Heart left ventricle (tissue), 16 donors: ENCODE data around the gene NAA20. TPM values are rescaled to one million over a fixed set of nuclear protein-coding genes. Genes with fewer than 3 reads are reported as not detected.

Experiments used
- ATAC-seq, 4 donors: fragments of 200-7000 bp; cut with Tn5 transposase; one replicate each; pipeline ENCODE4 v1.9.1; 2020 to 2022; ENCODE audit warnings: moderate library complexity in 4 of 4, mild to moderate bottlenecking in 3 of 4, moderate number of reproducible peaks in 1 of 4
- DNase-seq, 5 donors: peaks; one replicate each; pipeline ENCODE4 v3.0.0-alpha.2; 2020
- H3K27ac ChIP-seq, 12 donors: fragments of 200-600 bp; sonication (generic) in 4 of 12; one replicate each; pipeline versions ENCODE4 v1.5.0 to v1.8.0; 2016 to 2022; ENCODE audit warnings: mild to moderate bottlenecking in 2 of 12
- H3K27me3 ChIP-seq, 9 donors: fragments of 200-600 bp; sonication (generic) in 2 of 9; one replicate each; pipeline versions ENCODE4 v1.5.1 to v1.8.0; 2016 to 2022; ENCODE audit warnings: mild to moderate bottlenecking in 3 of 9
- H3K36me3 ChIP-seq, 9 donors: fragments of 200-600 bp; sonication (generic) in 2 of 9; one replicate each; pipeline versions ENCODE4 v1.5.0 to v1.8.0; 2018 to 2022; ENCODE audit warnings: mild to moderate bottlenecking in 2 of 9
- H3K4me1 ChIP-seq, 12 donors: fragments of 200-600 bp; sonication (generic) in 4 of 12; one replicate each; pipeline versions ENCODE4 v1.5.0 to v1.8.0; 2016 to 2022; ENCODE audit warnings: mild to moderate bottlenecking in 3 of 12
- H3K4me3 ChIP-seq, 12 donors: fragments of 200-600 bp; sonication (generic) in 4 of 12; one replicate each; pipeline versions ENCODE4 v1.5.0 to v1.8.0; 2017 to 2022; ENCODE audit warnings: mild to moderate bottlenecking in 9 of 12, moderate library complexity in 4 of 12
- H3K9me3 ChIP-seq, 12 donors: fragments of 200-600 bp; sonication (generic) in 4 of 12; one replicate each; pipeline versions ENCODE4 v1.5.0 to v1.8.0; 2016 to 2022; ENCODE audit warnings: mild to moderate bottlenecking in 1 of 12
- POLR2A ChIP-seq, 2 donors: fragments of 450-650 bp; IDR thresholded peaks; one replicate each; pipeline ENCODE4 v1.6.1; 2017; ENCODE audit warnings: antibody characterized with exemption in 2 of 2, mild to moderate bottlenecking in 2 of 2, moderate library complexity in 2 of 2
- WGBS, 4 donors: extraction: QIAGEN DNeasy Blood & Tissue Kit in 2 of 4; methylation state at CpG; one replicate each; pipeline versions ENCODE4 v1.1.5 to v1.1.7; 2013 to 2018; 5-methylcytosine and 5-hydroxymethylcytosine counted together
- intact Hi-C, 10 donors: fragments of 100-400 bp; cut with DNase I; formaldehyde crosslinking; loops; one replicate each; pipeline versions ENCODE4 v1.11.1 to v1.14.2; 2022
- polyA plus RNA-seq, 2 donors: library from polyadenylated mRNA; stranded (reverse); fragments of 200-250 nt; gene quantifications; one replicate each; pipeline ENCODE4 v1.2.3, GENCODE V29; 2013
- total RNA-seq, 9 donors: library from RNA; depleted of rRNA in 2 of 9; stranded (reverse); fragments of >200 nt in 2 of 9; fragmentation: NEBNext Ultra II Directional in 3 of 9; extraction: Animal tissue kit (Norgen Biotek cat#: 25700) in 3 of 9; gene quantifications; one replicate each; pipeline versions ENCODE4 v1.1.0 to v1.2.4, GENCODE V29; 2016 to 2023
- TF ChIP-seq, protein P1 (sequence below), 12 donors: fragments of 200-600 bp; sonication (generic) in 4 of 12; IDR thresholded peaks; one replicate each; pipeline versions ENCODE4 v1.5.0 to v1.8.0; 2018 to 2022; ENCODE audit warnings: antibody characterized with exemption in 12 of 12, mild to moderate bottlenecking in 5 of 12
- donor health status: ischemic (EF 13 %, LVEDD 7.1; RV severe dilation, severe dysfunction).
- donor health status: healthy with polysubstance abuse.
- donor health status: DM: no; HTN: yes; CAD: no.
- donor health status: DM: no; HTN: no; CAD: no.
- donor health status: ischemic (EF 25% LVEDD 6.9; RV normal size, moderate dysfunction).
- donor health status: ischemic (EF 25% LVEDD 5.7; RV mildly dilated, moderate dysfunction).
- donor health status: healthy.
- donor health status: DM: yes; HTN: yes; CAD: no.
- donor health status: ischemic (EF 35%, LVEDD 5.7; RV mildly dilated, moderate dysfunction).
- donor health status: nonischemic (EF 11% LVEDD 7.7; RV severe dilation, severe dysfunction).
- donor health status: DM: yes; HTN: yes; CAD: no.
- donor health status: PGD.
- donor health status: ischemic (EF 29% LVEDD 5.4; RV normal size, mild dysfunction).
- donor health status: nonischemic (EF 23%, LVEDD 6.1; RV moderate dilation, normal function).

The NAA20 gene
- total and polyA plus RNA-seq, 11 donors = 36.0 to 130 (median 59.7) TPM

- peaks cover 16 to 98% (median 86%) of the 10 kb centered on the region in 12 donors for H3K4me1 ChIP-seq
- intact Hi-C loops = loop anchor here in 4 of 10 donors (5.0 kb wide), 6 partner anchors 36 to 216 kb away; no protein-coding TSS in a partner anchor
- no peak for TF ChIP-seq POLR2A (IDR thresholded peaks at IDR 0.05)
- TF ChIP-seq, protein P1, sequence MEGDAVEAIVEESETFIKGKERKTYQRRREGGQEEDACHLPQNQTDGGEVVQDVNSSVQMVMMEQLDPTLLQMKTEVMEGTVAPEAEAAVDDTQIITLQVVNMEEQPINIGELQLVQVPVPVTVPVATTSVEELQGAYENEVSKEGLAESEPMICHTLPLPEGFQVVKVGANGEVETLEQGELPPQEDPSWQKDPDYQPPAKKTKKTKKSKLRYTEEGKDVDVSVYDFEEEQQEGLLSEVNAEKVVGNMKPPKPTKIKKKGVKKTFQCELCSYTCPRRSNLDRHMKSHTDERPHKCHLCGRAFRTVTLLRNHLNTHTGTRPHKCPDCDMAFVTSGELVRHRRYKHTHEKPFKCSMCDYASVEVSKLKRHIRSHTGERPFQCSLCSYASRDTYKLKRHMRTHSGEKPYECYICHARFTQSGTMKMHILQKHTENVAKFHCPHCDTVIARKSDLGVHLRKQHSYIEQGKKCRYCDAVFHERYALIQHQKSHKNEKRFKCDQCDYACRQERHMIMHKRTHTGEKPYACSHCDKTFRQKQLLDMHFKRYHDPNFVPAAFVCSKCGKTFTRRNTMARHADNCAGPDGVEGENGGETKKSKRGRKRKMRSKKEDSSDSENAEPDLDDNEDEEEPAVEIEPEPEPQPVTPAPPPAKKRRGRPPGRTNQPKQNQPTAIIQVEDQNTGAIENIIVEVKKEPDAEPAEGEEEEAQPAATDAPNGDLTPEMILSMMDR (IDR thresholded peaks at IDR 0.05) = no peak
- ATAC-seq (peak in 3 of 4 donors; percentile 23 to 46 (median 36)), DNase-seq (peak in 4 of 5 donors; percentile 57 to 81 (median 64))
- peak overlapping the region in 6 of 12 donors; percentile 61 to 79 (median 66) for H3K4me3 ChIP-seq
- peak overlapping the region in 11 of 12 donors; percentile 90 to 96 (median 94) for H3K27ac ChIP-seq
- H3K36me3 ChIP-seq = peaks cover 0 to 52% (median 18%) of the 10 kb centered on the region in 9 donors
- no peaks in the 10 kb centered on the region for H3K27me3 ChIP-seq
- WGBS, 4 donors = 44 to 52% (median 49%) methylated on average over 6 of the region's 6 CpGs
- H3K9me3 ChIP-seq = no peaks in the 10 kb centered on the region
Measured at GRCh38 chr20:19978511-19979210, 38.5 kb upstream of the NAA20 start.

DNA sequence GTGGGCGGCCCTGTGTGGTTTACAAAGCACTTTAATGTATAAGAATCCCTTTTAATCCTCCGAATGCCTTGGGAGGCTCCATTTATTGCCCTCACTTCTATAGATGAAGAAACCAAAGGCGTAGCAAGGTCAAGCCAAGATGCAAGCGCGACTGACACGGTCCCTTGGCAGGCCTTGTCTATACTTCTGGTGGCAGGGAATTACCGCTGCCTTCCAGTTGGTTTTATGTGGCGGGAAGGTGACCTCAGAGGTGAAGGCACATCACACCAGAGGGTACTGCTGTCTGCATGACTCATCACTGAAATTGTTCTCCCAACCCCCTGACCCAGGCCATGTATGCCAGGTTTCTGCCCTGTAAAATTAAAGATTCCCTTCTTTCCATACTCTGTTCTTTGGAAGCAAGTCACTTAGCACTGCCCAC is 36.1 kb upstream of the NAA20 start:
- ATAC-seq = peak in 3 of 4 donors; percentile 18 to 48 (median 35)
- TF ChIP-seq, protein P1 (IDR thresholded peaks at IDR 0.05) = no peak
- no peak for TF ChIP-seq POLR2A (IDR thresholded peaks at IDR 0.05)
- WGBS, 4 donors = 55 to 69% (median 68%) methylated on average over 8 of the region's 8 CpGs
- peak in 1 of 5 donors; percentile 50 for DNase-seq
- intact Hi-C loops = loop anchor here in 1 of 10 donors (5.0 kb wide), 1 partner anchor 34 kb away; no protein-coding TSS in a partner anchor
- H3K4me3 ChIP-seq = no peak overlapping the region
- H3K27me3 ChIP-seq = no peaks in the 10 kb centered on the region
- H3K9me3 ChIP-seq = no peaks in the 10 kb centered on the region
- H3K27ac ChIP-seq = peak overlapping the region in 10 of 12 donors; percentile 22 to 96 (median 58)
- H3K4me1 ChIP-seq = peaks cover 10 to 99% (median 94%) of the 10 kb centered on the region in 12 donors
- peaks cover 0 to 55% (median 18%) of the 10 kb centered on the region in 9 donors for H3K36me3 ChIP-seq

- TF ChIP-seq, protein P1 (IDR thresholded peaks at IDR 0.05) = no peak
- TF ChIP-seq POLR2A (IDR thresholded peaks at IDR 0.05) = no peak
- 15 to 29% (median 18%) methylated on average over 6 of the region's 6 CpGs for WGBS, 4 donors
- H3K36me3 ChIP-seq = peaks cover 0 to 57% (median 23%) of the 10 kb centered on the region in 9 donors
- DNase-seq (no peak), ATAC-seq (peak in 2 of 4 donors; percentile 47 to 60)
- peak overlapping the region in 7 of 12 donors; percentile 9 to 75 (median 20) for H3K27ac ChIP-seq
- H3K4me3 ChIP-seq = no peak overlapping the region
- H3K9me3 ChIP-seq = no peaks in the 10 kb centered on the region
- H3K4me1 ChIP-seq = peaks cover 5 to 96% (median 86%) of the 10 kb centered on the region in 12 donors
- no peaks in the 10 kb centered on the region for H3K27me3 ChIP-seq
- intact Hi-C loops = no loop called here
Measured at GRCh38 chr20:19986419-19986818, 30.7 kb upstream of the NAA20 start.

DNA sequence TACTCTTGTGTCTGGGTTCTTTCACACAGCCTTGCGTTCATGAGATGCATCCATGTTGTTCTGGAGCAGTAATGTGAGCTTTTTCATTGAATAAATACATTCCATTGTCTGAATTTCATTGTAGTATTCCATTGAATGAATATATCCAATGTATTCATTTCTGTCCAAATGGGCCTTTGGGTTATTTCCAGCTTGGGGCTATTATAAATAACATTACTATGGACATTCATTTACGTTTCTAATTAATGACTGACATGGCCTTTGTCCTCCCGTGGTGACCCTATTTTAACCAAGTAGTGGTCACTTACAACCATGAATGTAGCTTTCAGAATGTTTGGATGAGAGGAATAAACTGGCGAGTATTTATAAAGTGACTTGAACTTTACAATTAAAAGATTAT is 30.1 kb upstream of the NAA20 start:
- intact Hi-C loops = no loop called here
- 69 to 77% (median 73%) methylated on average over 4 of the region's 4 CpGs for WGBS, 4 donors
- Histone ChIP-seq H3K36me3 (peaks cover 0 to 57% (median 26%) of the 10 kb centered on the region in 9 donors), H3K27ac (peak overlapping the region in 4 of 12 donors; percentile 20 to 75 (median 52)), H3K4me1 (peaks cover 9 to 96% (median 87%) of the 10 kb centered on the region in 12 donors), H3K4me3 (no peak overlapping the region), H3K27me3 (no peaks in the 10 kb centered on the region), H3K9me3 (no peaks in the 10 kb centered on the region)
- TF ChIP-seq, protein P1 (IDR thresholded peaks at IDR 0.05) = no peak
- DNase-seq (no peak), ATAC-seq (no peak)
